Measurements from ENCODE around the gene LINGO4.

The LINGO4 gene

DNA sequence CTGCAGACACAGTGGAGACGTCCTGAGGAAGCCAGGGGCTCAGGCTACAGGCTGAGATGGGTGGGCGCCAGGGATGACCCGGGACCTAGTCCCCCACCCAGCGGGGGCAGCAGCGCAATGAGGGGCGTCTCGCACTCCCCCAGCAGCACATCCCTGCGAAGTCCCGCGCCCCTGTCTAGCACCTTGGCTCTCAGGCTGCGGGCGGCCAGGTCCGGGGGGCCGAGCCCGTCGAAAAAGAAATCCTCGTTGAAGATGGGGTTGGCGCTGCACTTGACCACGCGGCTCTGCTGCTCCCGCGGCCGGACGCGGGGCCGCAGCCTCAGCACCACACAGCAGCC, 32.6 kb upstream of the LINGO4 start:
- Histone ChIP-seq H3K4me2 (ENCODE audit: low read length) (peak overlapping the region; percentile 55), H3K9me3 (ENCODE audit: control insufficient read depth, insufficient read depth, low read length) (no peaks in the 10 kb centered on the region), H3K27ac (ENCODE audit: low read depth, low read length) (no peak overlapping the region), H3K4me1 (ENCODE audit: control insufficient read depth, low read length) (peaks cover 28% of the 10 kb centered on the region), H3F3A (ENCODE audit: control insufficient read depth, insufficient read depth) (0 out of 2 replicates have a peak, but pooled peaks cover 3% of the 10 kb centered on the region), H3K79me2 (ENCODE audit: control insufficient read depth, low read length) (no peaks in the 10 kb centered on the region), H3K36me3 (ENCODE audit: control insufficient read depth, low read length) (no peaks in the 10 kb centered on the region), H4K20me1 (ENCODE audit: control insufficient read depth, insufficient read depth, low read depth, low read length) (no peaks in the 10 kb centered on the region), H3K4me3 (ENCODE audit: low read length) (peak overlapping the region; percentile 48; the same call in 1 of the 2 replicates), H3K27me3 (ENCODE audit: control insufficient read depth, low read length) (peaks cover 50% of the 10 kb centered on the region), H3K9me2 (replicated peaks; ENCODE audit: control insufficient read depth, low read length) (no peaks in the 10 kb centered on the region)
- TF ChIP-seq, protein P1, sequence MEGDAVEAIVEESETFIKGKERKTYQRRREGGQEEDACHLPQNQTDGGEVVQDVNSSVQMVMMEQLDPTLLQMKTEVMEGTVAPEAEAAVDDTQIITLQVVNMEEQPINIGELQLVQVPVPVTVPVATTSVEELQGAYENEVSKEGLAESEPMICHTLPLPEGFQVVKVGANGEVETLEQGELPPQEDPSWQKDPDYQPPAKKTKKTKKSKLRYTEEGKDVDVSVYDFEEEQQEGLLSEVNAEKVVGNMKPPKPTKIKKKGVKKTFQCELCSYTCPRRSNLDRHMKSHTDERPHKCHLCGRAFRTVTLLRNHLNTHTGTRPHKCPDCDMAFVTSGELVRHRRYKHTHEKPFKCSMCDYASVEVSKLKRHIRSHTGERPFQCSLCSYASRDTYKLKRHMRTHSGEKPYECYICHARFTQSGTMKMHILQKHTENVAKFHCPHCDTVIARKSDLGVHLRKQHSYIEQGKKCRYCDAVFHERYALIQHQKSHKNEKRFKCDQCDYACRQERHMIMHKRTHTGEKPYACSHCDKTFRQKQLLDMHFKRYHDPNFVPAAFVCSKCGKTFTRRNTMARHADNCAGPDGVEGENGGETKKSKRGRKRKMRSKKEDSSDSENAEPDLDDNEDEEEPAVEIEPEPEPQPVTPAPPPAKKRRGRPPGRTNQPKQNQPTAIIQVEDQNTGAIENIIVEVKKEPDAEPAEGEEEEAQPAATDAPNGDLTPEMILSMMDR (IDR thresholded peaks at IDR 0.05; ENCODE audit: low read depth, low read length, poor library complexity, severe bottlenecking): no peak
- no peak for TF ChIP-seq EZH2phosphoT487 (IDR thresholded peaks at IDR 0.05; ENCODE audit: borderline replicate concordance, low read length)

- Histone ChIP-seq H3K9me3 (ENCODE audit: control insufficient read depth, insufficient read depth, low read length) (no peaks in the 10 kb centered on the region), H3K36me3 (ENCODE audit: control insufficient read depth, low read length) (no peaks in the 10 kb centered on the region), H3K27ac (ENCODE audit: low read depth, low read length) (no peak overlapping the region), H3K9me2 (replicated peaks; ENCODE audit: control insufficient read depth, low read length) (no peaks in the 10 kb centered on the region), H3K4me2 (ENCODE audit: low read length) (no peak overlapping the region), H3K4me3 (ENCODE audit: low read length) (no peak overlapping the region), H3K27me3 (ENCODE audit: control insufficient read depth, low read length) (peaks cover 50% of the 10 kb centered on the region), H4K20me1 (ENCODE audit: control insufficient read depth, insufficient read depth, low read depth, low read length) (no peaks in the 10 kb centered on the region), H3F3A (ENCODE audit: control insufficient read depth, insufficient read depth) (0 out of 2 replicates have a peak, but pooled peaks cover 3% of the 10 kb centered on the region), H3K4me1 (ENCODE audit: control insufficient read depth, low read length) (peaks cover 27% of the 10 kb centered on the region), H3K79me2 (ENCODE audit: control insufficient read depth, low read length) (no peaks in the 10 kb centered on the region)
- TF ChIP-seq, protein P1 (IDR thresholded peaks at IDR 0.05; ENCODE audit: low read depth, low read length, poor library complexity, severe bottlenecking): no peak
- TF ChIP-seq EZH2phosphoT487 (IDR thresholded peaks at IDR 0.05; ENCODE audit: borderline replicate concordance, low read length): no peak
Measured at GRCh38 chr1:151837197-151837596, 32.0 kb upstream of the LINGO4 start.

DNA sequence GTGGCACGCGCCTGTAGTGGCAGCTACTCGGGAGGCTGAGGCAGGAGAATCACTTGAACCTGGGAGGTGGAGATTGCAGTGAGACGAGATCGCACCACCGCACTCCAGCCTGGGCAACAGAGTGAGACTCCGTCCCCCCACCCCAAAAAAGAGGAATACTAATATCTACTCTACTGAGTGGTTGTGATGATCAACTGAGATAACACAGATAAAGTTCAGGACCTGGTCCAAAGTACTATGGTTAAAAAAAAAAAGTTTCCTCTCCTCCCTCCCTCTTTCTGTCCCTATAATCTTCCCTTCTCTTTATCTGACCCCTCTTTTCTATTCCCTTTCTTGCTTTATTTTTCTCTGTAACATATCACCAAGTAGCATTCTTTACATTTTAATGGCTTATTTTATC, 30.4 kb upstream of the LINGO4 start:
- Histone ChIP-seq H3K4me3 (ENCODE audit: low read length) (no peak overlapping the region), H4K20me1 (ENCODE audit: control insufficient read depth, insufficient read depth, low read depth, low read length) (no peaks in the 10 kb centered on the region), H3F3A (ENCODE audit: control insufficient read depth, insufficient read depth) (no peaks in the 10 kb centered on the region), H3K4me1 (ENCODE audit: control insufficient read depth, low read length) (peaks cover 27% of the 10 kb centered on the region), H3K9me2 (replicated peaks; ENCODE audit: control insufficient read depth, low read length) (no peaks in the 10 kb centered on the region), H3K27ac (ENCODE audit: low read depth, low read length) (no peak overlapping the region), H3K9me3 (ENCODE audit: control insufficient read depth, insufficient read depth, low read length) (no peaks in the 10 kb centered on the region), H3K27me3 (ENCODE audit: control insufficient read depth, low read length) (peaks cover 39% of the 10 kb centered on the region), H3K4me2 (ENCODE audit: low read length) (no peak overlapping the region), H3K79me2 (ENCODE audit: control insufficient read depth, low read length) (no peaks in the 10 kb centered on the region), H3K36me3 (ENCODE audit: control insufficient read depth, low read length) (no peaks in the 10 kb centered on the region)
- TF ChIP-seq, protein P1 (IDR thresholded peaks at IDR 0.05; ENCODE audit: low read depth, low read length, poor library complexity, severe bottlenecking): no peak
- no peak for TF ChIP-seq EZH2phosphoT487 (IDR thresholded peaks at IDR 0.05; ENCODE audit: borderline replicate concordance, low read length)
